Activated CD4-positive, alpha-beta memory T cell treated with anti-CD3 and anti-CD28 coated beads for 36 hours (primary cell): ENCODE results near the gene ZNF598. TPM values are rescaled to one million over a fixed set of nuclear protein-coding genes. Genes with fewer than 3 reads are reported as not detected.

ENCODE experiments used
- CTCF ChIA-PET: fragments of 350-600 bp; sonication (Branson Sonifier 250); formaldehyde crosslinking; loops from one replicate; lab custom pipeline; 2021; ENCODE audit warnings: antibody characterized with exemption, inconsistent platforms; lab: Charles Lee
- POLR2A ChIA-PET: fragments of 350-600 bp; sonication (Branson Sonifier 250); formaldehyde crosslinking; loops from one replicate; lab custom pipeline; 2021; ENCODE audit warnings: antibody characterized with exemption; lab: Charles Lee
- DNase-seq: peaks from one replicate; pipeline ENCODE4 v3.0.0-alpha.2; 2020
- H3K27ac Mint-ChIP-seq: one replicate; pipeline ENCODE4 v1.8.0; 2021; ENCODE audit warnings: mixed read lengths
- H3K27me3 Mint-ChIP-seq: one replicate; pipeline ENCODE4 v1.8.0; 2021; ENCODE audit warnings: mixed read lengths
- H3K36me3 Mint-ChIP-seq: one replicate; pipeline ENCODE4 v1.8.0; 2021; ENCODE audit warnings: mixed read lengths
- H3K4me1 Mint-ChIP-seq: one replicate; pipeline ENCODE4 v1.8.0; 2021; ENCODE audit warnings: low read depth, mixed read lengths
- H3K4me3 Mint-ChIP-seq: one replicate; pipeline ENCODE4 v1.8.0; 2021; ENCODE audit warnings: mild to moderate bottlenecking, mixed read lengths
- H3K9me3 Mint-ChIP-seq: one replicate; pipeline ENCODE4 v1.8.0; 2021; ENCODE audit warnings: mixed read lengths
- intact Hi-C: fragments of 100-400 bp; cut with micrococcal nuclease; formaldehyde crosslinking; loops from one replicate; pipeline ENCODE4 v1.15.1; 2023
- total RNA-seq, 2 experiments: library from RNA; stranded (reverse); gene quantifications; one replicate each; pipeline ENCODE4 v1.2.3, GENCODE V29; 2021

ZNF598 gene
- total RNA-seq, 2 experiments from 2014 or later: 67.2 to 67.6 TPM

- ChIA-PET POLR2A (interaction anchor here (1.1 to 2.8 kb wide), 6 partner anchors 10 to 164 kb away, joined by 3 to 25 read pairs (median 6); partner anchors contain the start of genes NOXO1, RPS2, TBL3 and TRAF7), CTCF (interaction anchor here (0.9 to 2.8 kb wide), 2 partner anchors 12 to 27 kb away, joined by 3 to 18 read pairs; partner anchors contain the start of gene RPS2)
- Mint-ChIP-seq H3K36me3 (peaks cover 4% of the 10 kb centered on the region), H3K4me1 (peaks cover 25% of the 10 kb centered on the region), H3K27ac (peak overlapping the region; percentile 49), H3K4me3 (peak overlapping the region; percentile 71), H3K27me3 (peaks cover 12% of the 10 kb centered on the region), H3K9me3 (no peaks in the 10 kb centered on the region)
- intact Hi-C loops: no loop called here
- DNase-seq: no peak
These were observed 18.1 kb downstream of the ZNF598 start for GRCh38 chr16:1991588-1991947.

GRCh38 chr16:1991135-1991551 is 18.5 kb downstream of the ZNF598 start:
- H3K27ac Mint-ChIP-seq: peak overlapping the region; percentile 49
- peaks cover 4% of the 10 kb centered on the region for H3K36me3 Mint-ChIP-seq
- peak overlapping the region; percentile 71 for H3K4me3 Mint-ChIP-seq
- DNase-seq: peak; percentile 76
- CTCF ChIA-PET: interaction anchor here (0.9 to 2.8 kb wide), 3 partner anchors 7 to 26 kb away, joined by 3 to 18 read pairs (median 3); partner anchors contain the start of gene RPS2
- no peaks in the 10 kb centered on the region for H3K9me3 Mint-ChIP-seq
- H3K27me3 Mint-ChIP-seq: peaks cover 12% of the 10 kb centered on the region
- intact Hi-C loops: no loop called here
- POLR2A ChIA-PET: interaction anchor here (1.1 to 2.8 kb wide), 6 partner anchors 9 to 164 kb away, joined by 3 to 25 read pairs (median 6); partner anchors contain the start of genes NOXO1, RPS2, TBL3 and TRAF7
- peaks cover 23% of the 10 kb centered on the region for H3K4me1 Mint-ChIP-seq

- intact Hi-C loops: no loop called here
- ChIA-PET CTCF (interaction anchor here (0.9 to 2.8 kb wide), 3 partner anchors 8 to 26 kb away, joined by 3 to 18 read pairs (median 3); partner anchors contain the start of gene RPS2), POLR2A (interaction anchor here (1.1 to 2.8 kb wide), 6 partner anchors 8 to 165 kb away, joined by 3 to 25 read pairs (median 6); partner anchors contain the start of genes NOXO1, RPS2, TBL3 and TRAF7)
- Mint-ChIP-seq H3K36me3 (peaks cover 4% of the 10 kb centered on the region), H3K27me3 (peaks cover 12% of the 10 kb centered on the region), H3K9me3 (no peaks in the 10 kb centered on the region), H3K4me1 (peaks cover 22% of the 10 kb centered on the region), H3K4me3 (peak overlapping the region; percentile 71), H3K27ac (peak overlapping the region; percentile 49)
- peak; percentile 67 for DNase-seq
These were observed 19.1 kb downstream of the ZNF598 start for GRCh38 chr16:1990351-1991134.

DNA sequence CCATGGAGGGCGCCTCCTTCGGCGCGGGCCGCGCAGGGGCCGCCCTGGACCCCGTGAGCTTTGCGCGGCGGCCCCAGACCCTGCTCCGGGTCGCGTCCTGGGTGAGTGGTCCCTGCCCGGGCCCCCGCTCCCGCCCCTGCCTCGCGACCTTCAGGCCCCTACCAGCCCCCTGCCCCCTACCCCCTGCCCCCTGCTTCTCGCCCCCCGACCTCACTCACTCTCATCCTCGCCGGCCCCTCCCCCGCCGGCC is 19.6 kb downstream of the ZNF598 start:
- intact Hi-C loops: no loop called here
- no peak overlapping the region for H3K27ac Mint-ChIP-seq
- POLR2A ChIA-PET: interaction anchor here (0.8 to 2.8 kb wide), 3 partner anchors 13 to 25 kb away, joined by 3 to 25 read pairs (median 10); partner anchors contain the start of genes RPS2 and TBL3
- H3K36me3 Mint-ChIP-seq: peaks cover 4% of the 10 kb centered on the region
- H3K4me3 Mint-ChIP-seq: no peak overlapping the region
- H3K27me3 Mint-ChIP-seq: peaks cover 12% of the 10 kb centered on the region
- peaks cover 27% of the 10 kb centered on the region for H3K4me1 Mint-ChIP-seq
- CTCF ChIA-PET: interaction anchor here (1.0 to 2.8 kb wide), 2 partner anchors 8 to 14 kb away, joined by 3 to 18 read pairs; no protein-coding TSS in a partner anchor
- DNase-seq: no peak
- H3K9me3 Mint-ChIP-seq: no peaks in the 10 kb centered on the region

DNA sequence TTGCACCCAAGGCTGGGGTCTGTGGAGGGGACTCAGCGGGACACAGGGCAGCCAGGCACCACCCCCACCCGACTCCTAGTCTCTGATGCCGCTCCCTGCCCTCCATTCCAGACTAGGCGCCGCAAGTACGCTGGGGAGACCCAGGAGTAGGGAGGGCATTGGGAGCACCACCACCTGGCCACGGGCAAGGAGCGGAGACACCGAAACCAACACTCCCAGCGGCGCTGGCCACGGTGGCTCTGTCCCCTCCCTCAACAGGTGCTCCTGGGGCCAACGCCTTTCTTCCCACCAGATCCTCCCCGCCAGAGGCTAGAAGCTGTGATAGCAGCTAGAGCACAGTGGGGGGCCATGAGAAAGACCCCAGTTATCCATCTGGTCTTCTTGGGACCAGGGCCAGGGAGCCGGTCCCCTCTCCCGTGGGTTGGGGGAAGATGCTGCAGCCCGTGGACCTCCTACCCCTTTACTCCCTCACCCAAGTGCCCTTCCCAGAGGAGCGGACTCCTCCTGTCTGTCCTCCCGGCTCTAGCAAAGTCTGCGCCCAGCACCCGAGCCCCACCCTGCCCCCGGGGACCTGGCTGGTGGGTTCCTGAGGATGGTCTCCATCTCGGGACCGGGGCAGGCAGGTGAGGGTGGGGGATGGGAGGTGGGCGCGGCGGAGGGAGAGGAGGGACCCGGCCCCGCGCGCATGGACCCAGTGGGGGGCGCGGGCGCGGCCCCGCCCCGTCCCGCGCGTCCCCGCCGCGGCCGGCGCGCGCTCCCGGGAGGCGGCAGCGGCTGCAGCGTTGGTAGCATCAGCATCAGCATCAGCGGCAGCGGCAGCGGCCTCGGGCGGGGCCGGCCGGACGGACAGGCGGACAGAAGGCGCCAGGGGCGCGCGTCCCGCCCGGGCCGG is 20.2 kb downstream of the ZNF598 start, which contains the start of gene SYNGR3:
TSS of gene SYNGR3 (plus strand) at position 762 of the 892 bp plus-strand sequence. CDS start 133 bp downstream, outside the sequence.
- H3K36me3 Mint-ChIP-seq: peaks cover 4% of the 10 kb centered on the region
- H3K9me3 Mint-ChIP-seq: no peaks in the 10 kb centered on the region
- peaks cover 33% of the 10 kb centered on the region for H3K4me1 Mint-ChIP-seq
- H3K4me3 Mint-ChIP-seq: peak within 1 kb of the TSS; percentile 71
- DNase-seq: no peak
- intact Hi-C loops: no loop called here
- H3K27me3 Mint-ChIP-seq: peaks cover 12% of the 10 kb centered on the region
- no peak within 1 kb of the TSS for H3K27ac Mint-ChIP-seq
- CTCF ChIA-PET: interaction anchor here (1.0 to 2.8 kb wide), 3 partner anchors 9 to 15 kb away, joined by 3 to 18 read pairs (median 12); no protein-coding TSS in a partner anchor
- POLR2A ChIA-PET: interaction anchor here (0.8 kb wide), 1 partner anchor 14 kb away, joined by 3 read pairs; no protein-coding TSS in a partner anchor

GRCh38 chr16:1987198-1987597 is 22.4 kb downstream of the ZNF598 start:
- ChIA-PET POLR2A (interaction anchor here (1.9 kb wide), 1 partner anchor 16 kb away, joined by 8 read pairs; the partner anchor contains the start of gene TBL3), CTCF (interaction anchor here (1.3 to 2.7 kb wide), 2 partner anchors 9 to 17 kb away, joined by 3 to 12 read pairs; no protein-coding TSS in a partner anchor)
- DNase-seq: no peak
- Mint-ChIP-seq H3K36me3 (peaks cover 4% of the 10 kb centered on the region), H3K27ac (no peak overlapping the region), H3K27me3 (peaks cover 23% of the 10 kb centered on the region), H3K9me3 (no peaks in the 10 kb centered on the region), H3K4me1 (peaks cover 26% of the 10 kb centered on the region), H3K4me3 (no peak overlapping the region)
- intact Hi-C loops: no loop called here

DNA sequence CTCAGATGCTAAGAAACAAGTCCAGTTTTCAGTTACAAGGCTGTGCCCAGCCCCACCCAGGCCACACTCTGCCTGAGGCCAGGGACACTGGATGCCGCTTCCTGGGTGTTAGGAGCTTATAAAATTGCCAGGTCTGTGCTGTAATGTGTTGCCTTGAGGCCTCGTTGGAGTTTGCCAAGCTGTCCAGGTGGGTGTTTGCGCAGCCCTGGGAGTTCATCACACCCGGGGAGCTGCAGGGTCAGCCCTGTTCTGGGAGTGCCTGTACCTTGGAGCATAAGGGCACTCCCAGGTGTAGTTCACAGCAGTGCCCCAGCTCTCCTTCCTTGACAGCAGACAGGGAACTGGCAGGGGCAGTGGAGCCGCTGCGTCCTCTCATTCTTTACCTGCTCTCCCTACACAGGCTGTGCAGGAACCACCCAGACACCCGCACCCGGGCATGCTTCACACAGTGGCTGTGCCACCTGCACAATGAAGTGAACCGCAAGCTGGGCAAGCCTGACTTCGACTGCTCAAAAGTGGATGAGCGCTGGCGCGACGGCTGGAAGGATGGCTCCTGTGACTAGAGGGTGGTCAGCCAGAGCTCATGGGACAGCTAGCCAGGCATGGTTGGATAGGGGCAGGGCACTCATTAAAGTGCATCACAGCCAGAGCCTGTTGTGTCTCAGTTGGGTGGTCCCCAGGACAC is 24.0 kb downstream of the ZNF598 start:
- H3K27me3 Mint-ChIP-seq: peaks cover 33% of the 10 kb centered on the region
- intact Hi-C loops: no loop called here

DNA sequence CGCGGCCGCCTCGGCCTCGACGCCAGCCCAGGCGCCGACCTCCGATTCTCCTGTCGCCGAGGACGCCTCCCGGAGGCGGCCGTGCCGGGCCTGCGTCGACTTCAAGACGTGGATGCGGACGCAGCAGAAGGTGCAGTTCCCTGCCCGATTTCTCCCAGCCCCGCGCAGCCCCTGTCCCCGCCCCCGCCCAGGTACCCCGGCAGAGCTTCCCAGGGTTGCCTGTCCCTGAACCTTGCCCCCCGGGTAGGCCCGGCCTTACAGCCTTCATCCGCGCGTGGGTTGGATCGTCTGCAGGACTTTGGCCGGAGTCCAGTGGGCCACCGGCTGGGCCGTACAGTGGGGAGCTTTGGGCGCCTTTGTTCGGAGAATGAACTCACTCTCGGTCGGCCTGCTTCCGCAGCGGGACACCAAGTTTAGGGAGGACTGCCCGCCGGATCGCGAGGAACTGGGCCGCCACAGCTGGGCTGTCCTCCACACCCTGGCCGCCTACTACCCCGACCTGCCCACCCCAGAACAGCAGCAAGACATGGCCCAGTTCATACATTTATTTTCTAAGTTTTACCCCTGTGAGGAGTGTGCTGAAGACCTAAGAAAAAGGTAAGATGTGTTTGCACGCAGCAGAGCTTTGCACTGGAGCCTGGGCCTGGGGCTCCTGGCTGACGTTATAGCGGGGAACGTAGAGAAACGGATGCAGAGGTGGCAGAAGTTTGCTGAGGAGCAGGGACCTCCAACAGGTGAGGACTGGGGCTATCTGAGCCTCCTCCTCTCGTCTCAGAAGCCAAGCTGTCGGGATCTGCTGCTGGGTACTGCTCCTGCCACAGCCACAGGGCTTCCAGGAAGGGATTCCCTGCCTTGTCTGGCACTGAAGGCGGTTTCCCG is 25.0 kb downstream of the ZNF598 start:
- peaks cover 15% of the 10 kb centered on the region for H3K4me1 Mint-ChIP-seq
- intact Hi-C loops: loop anchor here (1.0 kb wide), 1 partner anchor 8 kb away; no protein-coding TSS in a partner anchor

More for the DNA sequence above, 24.0 kb downstream of the ZNF598 start:
- no peak for DNase-seq
- Mint-ChIP-seq H3K36me3 (peaks cover 4% of the 10 kb centered on the region), H3K4me3 (peak overlapping the region; percentile 81), H3K4me1 (peaks cover 15% of the 10 kb centered on the region), H3K27ac (no peak overlapping the region), H3K9me3 (no peaks in the 10 kb centered on the region)
- CTCF ChIA-PET: interaction anchor here (2.4 kb wide), 1 partner anchor 18 kb away, joined by 15 read pairs; no protein-coding TSS in a partner anchor
- POLR2A ChIA-PET: interaction anchor here (1.6 to 3.6 kb wide), 3 partner anchors 20 to 25 kb away, joined by 5 to 22 read pairs (median 8); partner anchors contain the start of gene RPS2

DNA sequence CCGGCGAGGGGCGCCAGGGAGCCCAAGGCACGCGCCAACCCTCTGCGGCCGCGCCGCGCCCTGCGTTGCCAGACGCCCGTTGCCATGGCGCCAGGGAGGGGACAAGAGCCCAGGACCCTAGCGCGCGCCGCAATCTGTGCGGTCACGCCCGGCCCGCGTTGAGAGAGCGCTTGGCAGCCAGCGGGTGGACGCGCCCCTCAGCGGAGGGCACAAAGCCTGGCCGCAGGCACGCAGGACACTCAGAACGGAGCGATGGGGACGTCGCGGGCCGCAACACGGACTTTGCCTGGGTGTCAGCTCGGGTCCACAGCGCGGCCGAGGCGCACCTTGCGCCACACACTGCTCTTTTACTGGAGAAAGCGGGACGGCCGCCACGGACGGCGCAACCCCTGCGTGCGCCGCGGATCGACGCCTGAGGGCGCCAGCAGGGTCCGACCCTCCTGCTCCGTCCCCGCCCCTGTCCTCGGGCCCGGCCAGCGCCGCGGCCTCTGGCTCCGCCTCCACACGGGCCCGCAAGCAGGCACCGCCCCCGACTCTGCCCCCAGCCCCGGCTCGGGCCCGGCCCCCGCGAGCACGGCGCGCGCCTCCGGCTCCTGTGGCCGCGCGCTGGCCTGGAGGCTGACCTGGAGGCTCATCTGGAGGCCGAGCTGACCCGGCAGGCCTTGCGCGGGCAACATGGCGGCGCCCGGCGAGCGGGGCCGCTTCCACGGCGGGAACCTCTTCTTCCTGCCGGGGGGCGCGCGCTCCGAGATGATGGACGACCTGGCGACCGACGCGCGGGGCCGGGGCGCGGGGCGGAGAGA is 25.9 kb downstream of the ZNF598 start, which contains the start of gene GFER:
TSS of gene GFER (plus strand) at position 650 of the 803 bp plus-strand sequence. CDS start at position 676, 26 bp downstream.
- peak within 1 kb of the TSS; percentile 58 for H3K27ac Mint-ChIP-seq
- intact Hi-C loops: loop anchor here (1.0 kb wide), 1 partner anchor 9 kb away; no protein-coding TSS in a partner anchor
- peaks cover 15% of the 10 kb centered on the region for H3K4me1 Mint-ChIP-seq
- DNase-seq: peak; percentile 88
- peak within 1 kb of the TSS; percentile 81 for H3K4me3 Mint-ChIP-seq
- ChIA-PET POLR2A (interaction anchor here (1.9 to 3.6 kb wide), 3 partner anchors 12 to 23 kb away, joined by 8 to 22 read pairs (median 15); partner anchors contain the start of genes RPS2 and TBL3), CTCF (interaction anchor here (0.6 to 2.4 kb wide), 4 partner anchors 19 to 25 kb away, joined by 3 to 15 read pairs (median 8); partner anchors contain the start of gene RPS2)
- peaks cover 7% of the 10 kb centered on the region for H3K36me3 Mint-ChIP-seq
- no peaks in the 10 kb centered on the region for H3K9me3 Mint-ChIP-seq
- H3K27me3 Mint-ChIP-seq: peaks cover 28% of the 10 kb centered on the region

More for the DNA sequence above, 25.0 kb downstream of the ZNF598 start:
- no peak for DNase-seq
- ChIA-PET POLR2A (interaction anchor here (1.6 to 3.6 kb wide), 3 partner anchors 20 to 23 kb away, joined by 5 to 22 read pairs (median 8); partner anchors contain the start of gene RPS2), CTCF (interaction anchor here (0.6 to 2.4 kb wide), 3 partner anchors 19 to 24 kb away, joined by 3 to 15 read pairs (median 3); partner anchors contain the start of gene RPS2)
- Mint-ChIP-seq H3K9me3 (no peaks in the 10 kb centered on the region), H3K27me3 (peaks cover 36% of the 10 kb centered on the region), H3K36me3 (peaks cover 4% of the 10 kb centered on the region), H3K4me3 (peak overlapping the region; percentile 81), H3K27ac (peak overlapping the region; percentile 58)
